RPMI7951 (cell line): ENCODE results near the gene ARID1B. TPM values are rescaled to one million over a fixed set of nuclear protein-coding genes. Genes with fewer than 3 reads are reported as not detected.

Source experiments
- DNase-seq: peaks from one replicate; pipeline ENCODE4 v3.0.0-alpha.2; 2012; ENCODE audit warnings: low read depth
- total RNA-seq: library from RNA; depleted of rRNA; stranded (reverse); fragments of >200 nt; shearing (Covaris generic); gene quantifications from 2 replicates; pipeline ENCODE4 v1.2.3, GENCODE V29; 2014

Gene ARID1B
- total RNA-seq, 1 experiment from 2014 or later: 14.8 TPM

DNA sequence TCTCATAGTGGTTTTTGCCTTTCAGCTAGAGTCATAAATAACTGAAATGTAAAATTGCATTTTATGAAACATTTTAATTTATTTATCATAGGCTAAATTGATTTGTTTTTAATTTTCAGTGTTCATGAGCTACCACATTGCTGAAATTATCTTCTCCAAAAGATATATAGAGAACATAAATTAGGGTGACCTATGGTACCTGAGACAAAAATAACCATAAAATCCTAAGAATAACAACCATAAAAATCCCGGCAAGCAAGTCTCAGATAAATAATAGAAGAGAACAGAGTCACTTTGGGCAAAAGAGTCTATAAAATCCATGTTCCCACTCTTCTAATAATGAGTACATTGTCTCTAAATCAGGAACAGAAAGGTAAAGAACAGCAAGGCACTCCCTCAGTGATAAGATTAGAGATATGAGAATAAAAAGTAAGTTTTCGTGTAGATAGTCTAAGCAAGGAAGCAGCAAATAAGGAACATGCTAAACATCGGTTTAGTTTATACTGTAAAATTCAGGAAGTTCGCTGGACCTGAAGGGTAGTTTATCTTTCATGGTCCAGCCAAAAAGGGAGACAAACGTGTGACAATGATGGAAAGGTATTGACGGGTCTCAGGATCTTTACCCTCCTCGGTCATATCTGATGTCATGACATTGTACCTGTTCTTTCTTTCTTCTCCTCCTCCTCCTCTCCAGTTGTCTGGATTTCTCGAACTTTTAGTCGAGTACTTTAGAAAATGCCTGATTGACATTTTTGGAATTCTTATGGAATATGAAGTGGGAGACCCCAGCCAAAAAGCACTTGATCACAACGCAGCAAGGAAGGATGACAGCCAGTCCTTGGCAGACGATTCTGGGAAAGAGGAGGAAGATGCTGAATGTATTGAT lies 428.5 kb downstream of the ARID1B start:
- DNase-seq: no peak

DNA sequence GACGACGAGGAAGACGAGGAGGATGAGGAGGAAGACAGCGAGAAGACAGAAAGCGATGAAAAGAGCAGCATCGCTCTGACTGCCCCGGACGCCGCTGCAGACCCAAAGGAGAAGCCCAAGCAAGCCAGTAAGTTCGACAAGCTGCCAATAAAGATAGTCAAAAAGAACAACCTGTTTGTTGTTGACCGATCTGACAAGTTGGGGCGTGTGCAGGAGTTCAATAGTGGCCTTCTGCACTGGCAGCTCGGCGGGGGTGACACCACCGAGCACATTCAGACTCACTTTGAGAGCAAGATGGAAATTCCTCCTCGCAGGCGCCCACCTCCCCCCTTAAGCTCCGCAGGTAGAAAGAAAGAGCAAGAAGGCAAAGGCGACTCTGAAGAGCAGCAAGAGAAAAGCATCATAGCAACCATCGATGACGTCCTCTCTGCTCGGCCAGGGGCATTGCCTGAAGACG lies 429.2 kb downstream of the ARID1B start:
- no peak for DNase-seq

DNA sequence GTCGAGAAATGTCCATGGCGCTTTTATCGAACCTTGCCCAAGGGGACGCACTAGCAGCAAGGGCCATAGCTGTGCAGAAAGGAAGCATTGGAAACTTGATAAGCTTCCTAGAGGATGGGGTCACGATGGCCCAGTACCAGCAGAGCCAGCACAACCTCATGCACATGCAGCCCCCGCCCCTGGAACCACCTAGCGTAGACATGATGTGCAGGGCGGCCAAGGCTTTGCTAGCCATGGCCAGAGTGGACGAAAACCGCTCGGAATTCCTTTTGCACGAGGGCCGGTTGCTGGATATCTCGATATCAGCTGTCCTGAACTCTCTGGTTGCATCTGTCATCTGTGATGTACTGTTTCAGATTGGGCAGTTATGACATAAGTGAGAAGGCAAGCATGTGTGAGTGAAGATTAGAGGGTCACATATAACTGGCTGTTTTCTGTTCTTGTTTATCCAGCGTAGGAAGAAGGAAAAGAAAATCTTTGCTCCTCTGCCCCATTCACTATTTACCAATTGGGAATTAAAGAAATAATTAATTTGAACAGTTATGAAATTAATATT lies 430.4 kb downstream of the ARID1B start:
- no peak for DNase-seq

DNA sequence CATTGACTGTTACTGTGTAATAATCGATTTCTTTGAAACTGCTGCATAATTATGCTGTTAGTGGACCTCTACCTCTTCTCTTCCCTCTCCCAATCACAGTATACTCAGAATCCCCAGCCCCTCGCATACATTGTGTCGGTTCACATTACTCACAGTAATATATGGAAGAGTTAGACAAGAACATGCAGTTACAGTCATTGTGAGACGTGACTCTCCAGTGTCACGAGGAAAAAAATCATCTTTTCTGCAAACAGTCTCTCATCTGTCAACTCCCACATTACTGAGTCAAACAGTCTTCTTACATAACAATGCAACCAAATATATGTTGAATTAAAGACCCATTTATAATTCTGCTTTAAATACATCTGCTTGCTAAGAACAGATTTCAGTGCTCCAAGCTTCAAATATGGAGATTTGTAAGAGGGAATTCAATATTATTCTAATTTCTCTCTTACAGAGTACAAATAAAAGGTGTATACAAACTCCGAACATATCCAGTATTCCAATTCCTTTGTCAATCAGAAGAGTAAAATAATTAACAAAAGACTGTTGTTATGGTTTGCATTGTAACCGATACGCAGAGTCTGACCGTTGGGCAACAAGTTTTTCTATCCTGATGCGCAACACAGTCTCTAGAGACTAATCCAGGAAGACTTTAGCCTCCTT lies 432.8 kb downstream of the ARID1B start:
- DNase-seq: no peak

GRCh38 chr6:157210954-157211353 lies 433.8 kb downstream of the ARID1B start:
- no peak for DNase-seq

DNA sequence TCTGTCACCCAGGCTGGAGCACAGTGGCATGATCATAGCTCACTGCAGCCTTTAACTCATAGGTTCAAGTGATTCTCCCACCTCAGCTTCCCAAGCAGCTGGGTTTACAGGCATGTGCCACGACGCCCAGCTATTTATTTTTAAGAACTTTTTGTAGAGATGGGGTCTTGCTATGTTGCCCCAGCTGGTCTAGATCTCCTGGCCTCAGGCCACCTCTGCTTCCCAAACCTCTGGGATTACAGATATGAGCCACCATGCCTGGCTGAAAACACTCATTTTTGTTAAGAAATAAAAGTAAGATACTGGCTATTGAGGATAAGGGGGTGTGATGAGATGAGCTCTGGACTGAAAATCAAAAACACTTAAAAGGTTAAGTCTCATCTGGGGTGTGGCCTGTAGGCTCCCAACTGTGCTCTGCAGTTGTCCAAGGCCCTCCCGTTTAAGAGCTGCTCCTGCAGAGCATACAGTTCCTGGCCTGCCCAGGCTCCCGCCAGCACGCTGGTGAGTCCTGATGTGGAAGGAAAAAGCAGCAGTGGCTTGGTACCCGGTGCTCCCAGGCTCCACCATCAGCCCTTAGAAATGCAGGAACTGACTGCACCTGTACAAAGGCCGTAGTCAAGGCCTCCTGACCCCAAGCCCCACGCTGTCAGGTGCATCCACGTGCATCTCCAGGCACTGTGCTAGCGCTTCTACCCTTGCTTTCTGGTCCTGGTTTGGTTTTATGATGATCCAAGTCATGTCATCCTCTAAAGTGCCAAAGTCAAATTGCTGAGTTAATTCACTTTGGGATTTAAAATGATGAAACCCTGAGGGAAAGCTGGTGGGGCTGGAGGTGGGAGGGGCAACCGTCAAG lies 434.7 kb downstream of the ARID1B start:
- no peak for DNase-seq

DNA sequence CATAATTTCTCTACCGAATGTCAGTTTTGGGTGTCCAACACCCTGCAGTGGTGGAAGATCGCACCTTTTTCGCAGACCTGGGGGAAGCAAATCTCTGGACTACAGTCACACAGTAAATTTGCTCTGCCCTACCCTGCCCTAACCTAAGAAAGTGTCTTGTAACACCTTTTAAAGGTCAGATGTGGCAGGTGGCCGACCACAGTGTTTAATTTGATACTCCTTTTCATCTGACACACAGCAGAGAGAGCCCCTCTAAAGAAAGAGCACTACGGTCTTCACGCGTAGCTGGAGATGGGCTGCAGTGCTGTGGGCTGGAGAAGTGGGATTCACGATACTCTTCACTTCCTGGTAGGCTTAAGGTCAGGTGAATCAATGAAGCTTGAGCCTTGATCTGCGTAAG lies 436.2 kb downstream of the ARID1B start:
- DNase-seq: no peak

DNA sequence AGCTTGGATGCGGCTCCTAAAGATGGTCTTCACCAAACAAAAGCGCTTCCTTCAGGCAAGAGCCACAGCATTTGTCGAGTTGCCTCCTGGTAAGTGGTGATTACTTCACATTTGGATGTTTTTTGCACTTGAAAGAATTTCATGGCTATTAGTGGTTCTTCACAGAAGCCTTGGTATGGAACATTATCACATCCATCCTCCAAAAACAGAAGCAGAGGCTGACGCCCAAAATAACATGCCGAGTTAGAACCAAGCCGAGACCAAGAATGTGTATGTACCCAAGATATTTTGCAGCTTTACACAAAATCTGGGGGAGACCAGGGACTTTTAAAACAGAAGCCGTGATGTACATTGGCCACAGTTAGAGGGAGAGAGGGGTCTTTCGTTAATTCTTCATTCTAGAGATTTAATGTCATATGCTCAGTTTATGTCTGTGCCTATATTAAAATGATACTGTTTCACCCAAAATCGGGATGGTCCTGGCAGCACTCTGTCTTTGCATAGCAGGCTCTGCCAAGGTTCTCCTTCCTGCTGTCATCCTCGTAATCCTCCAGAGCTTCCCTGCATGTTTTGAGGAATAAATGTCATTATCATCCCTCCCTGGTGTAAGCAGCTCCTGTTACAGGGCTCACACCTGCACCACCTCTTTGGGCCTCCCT lies 436.9 kb downstream of the ARID1B start:
- DNase-seq: no peak

GRCh38 chr6:157215717-157216116 lies 438.5 kb downstream of the ARID1B start:
- no peak for DNase-seq

GRCh38 chr6:157216570-157216969 lies 439.4 kb downstream of the ARID1B start:
- no peak for DNase-seq

GRCh38 chr6:157217198-157217893 lies 440.2 kb downstream of the ARID1B start:
- no peak for DNase-seq

GRCh38 chr6:157217894-157218370 lies 440.8 kb downstream of the ARID1B start:
- DNase-seq: no peak

- no peak for DNase-seq
Observed at GRCh38 chr6:157218371-157219198, 441.4 kb downstream of the ARID1B start.

- peak; percentile 34 for DNase-seq
Observed at GRCh38 chr6:157219201-157220200, 442.3 kb downstream of the ARID1B start.

DNA sequence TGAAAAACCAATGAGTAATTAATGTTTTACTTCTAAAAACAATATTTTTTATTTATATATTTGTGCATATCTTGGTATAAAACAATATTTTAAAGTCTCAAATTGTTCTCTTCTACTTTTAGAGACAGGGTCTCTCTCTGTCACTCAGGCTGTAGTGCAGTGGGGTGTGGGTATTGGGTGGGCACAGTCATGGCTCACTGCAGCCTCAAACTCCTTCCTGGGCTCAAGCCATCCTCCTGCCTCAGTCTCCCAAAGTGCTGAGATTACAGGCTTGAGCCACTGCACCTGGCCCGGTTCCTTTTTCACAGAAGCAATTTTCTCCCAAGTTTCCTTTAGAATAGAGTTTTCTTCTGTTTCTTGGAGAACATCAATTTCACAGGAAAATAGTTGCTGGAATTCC lies 443.3 kb downstream of the ARID1B start:
- DNase-seq: no peak

DNA sequence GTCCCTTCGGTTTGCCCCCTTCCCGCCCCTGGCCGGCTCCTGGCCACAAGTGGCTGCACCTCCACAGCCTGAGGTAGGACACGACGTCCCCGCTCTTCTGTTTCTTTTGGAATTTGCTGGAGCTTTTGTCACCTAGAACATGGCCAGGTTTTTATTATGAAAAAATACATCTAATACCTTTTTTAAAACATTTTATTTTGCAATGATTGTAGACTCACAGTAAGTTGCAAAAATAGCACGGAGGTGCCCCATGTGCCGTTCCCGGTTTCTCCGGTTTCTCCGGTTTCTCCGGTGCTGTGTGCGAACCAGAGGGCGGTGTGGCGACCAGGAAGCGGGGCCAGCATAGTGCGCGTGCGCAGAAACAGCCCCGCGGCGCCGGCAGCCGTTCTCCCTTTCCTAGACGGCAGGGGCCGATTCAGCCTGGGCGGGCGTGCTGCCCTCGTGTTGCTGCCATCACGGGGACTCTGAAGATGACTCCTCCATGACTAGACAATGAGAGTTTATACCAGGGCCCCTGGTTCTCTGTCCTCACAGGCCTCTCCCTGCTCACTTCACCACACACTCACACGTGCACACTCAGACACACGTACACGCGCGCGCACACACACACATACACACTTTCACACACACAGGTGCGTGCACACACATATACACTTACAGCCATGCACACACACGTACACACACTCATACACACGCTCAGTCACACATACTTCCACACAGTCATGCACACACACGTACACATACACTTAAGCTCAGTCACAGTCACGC lies 444.1 kb downstream of the ARID1B start:
- DNase-seq: peak; percentile 74

DNA sequence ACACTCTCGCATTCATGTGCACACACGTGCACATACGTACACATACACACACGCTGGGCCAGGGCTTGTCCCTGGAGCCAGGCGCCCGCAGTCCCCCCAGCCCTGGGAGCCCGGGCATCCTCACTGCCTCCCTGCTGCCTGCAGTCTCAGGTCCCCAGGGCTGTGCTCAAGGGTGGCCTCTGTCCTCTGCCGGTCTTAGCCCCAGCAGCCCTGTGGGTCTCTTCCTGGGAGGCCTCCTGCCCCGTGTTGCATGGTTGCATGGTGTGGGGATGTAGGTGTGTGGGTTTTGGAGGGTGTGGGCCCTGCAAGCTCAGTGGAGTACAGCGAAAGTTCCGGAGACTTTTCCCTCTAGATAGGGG lies 444.6 kb downstream of the ARID1B start:
- no peak for DNase-seq
